ENCODE measurements around the gene ABHD12B. TPM values are rescaled to one million over a fixed set of nuclear protein-coding genes. Genes with fewer than 3 reads are reported as not detected.
"Not testable (repeated sequence)": the region's sequence is repeated elsewhere in the genome, so short reads cannot be mapped to it uniquely, and the experiment has no call there.

Gene ABHD12B
- total RNA-seq, 2 experiments from 2014 or later: not detected

DNA sequence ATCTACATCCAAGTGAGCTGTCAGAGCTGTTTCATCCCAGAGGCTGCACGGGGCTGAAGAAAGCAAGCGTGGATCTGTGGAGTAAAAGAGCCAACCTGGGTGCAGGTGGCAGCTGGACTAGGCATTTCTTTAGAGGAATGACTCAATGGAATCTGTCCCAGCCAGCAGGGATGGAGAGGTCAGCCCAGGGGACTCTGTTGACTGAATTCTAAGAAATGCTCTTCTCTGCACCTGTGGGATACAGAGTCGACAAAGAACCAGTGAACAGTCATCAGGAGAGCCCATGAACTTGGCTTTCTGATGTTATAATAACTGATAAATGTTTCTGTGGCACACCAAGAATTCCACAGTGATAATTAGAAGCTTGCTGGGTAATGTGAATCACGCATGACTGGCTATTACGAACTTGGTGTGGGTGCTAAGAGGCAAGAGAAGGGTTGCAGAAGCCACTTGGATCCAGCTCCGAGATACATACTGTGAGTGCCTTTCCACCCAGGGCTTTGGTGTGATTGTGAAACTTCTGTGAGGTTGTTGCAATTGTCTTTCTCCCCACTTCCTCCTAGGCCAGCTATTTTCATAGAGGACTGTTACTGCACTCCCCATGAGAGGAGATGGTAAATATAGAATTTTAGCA lies 56.3 kb downstream of the ABHD12B start:
- ChIA-PET CTCF (interaction anchor here (0.6 kb wide), 1 partner anchor 134 kb away, joined by 3 read pairs; no protein-coding TSS in a partner anchor), POLR2A (no interaction called here)

DNA sequence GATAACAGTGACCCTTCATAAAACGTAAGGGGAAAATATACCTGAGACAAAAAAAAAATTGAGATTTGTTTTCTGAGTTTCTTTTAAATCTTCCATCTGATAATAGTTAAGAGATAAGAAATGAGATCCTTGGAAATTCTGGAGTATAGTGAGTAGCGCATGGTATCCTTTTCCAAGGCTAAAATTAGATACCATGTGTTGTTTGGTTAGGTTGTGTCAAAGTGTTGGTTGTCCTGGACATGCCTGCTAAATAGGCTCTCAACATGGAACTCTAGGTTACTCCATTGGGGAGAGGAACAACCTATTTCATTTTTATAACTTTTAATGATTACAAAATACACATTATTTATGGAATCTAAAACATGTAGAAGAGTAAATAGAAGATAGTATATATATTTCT lies 57.7 kb downstream of the ABHD12B start:
- CTCF ChIA-PET: no interaction called here
- POLR2A ChIA-PET: no interaction called here

DNA sequence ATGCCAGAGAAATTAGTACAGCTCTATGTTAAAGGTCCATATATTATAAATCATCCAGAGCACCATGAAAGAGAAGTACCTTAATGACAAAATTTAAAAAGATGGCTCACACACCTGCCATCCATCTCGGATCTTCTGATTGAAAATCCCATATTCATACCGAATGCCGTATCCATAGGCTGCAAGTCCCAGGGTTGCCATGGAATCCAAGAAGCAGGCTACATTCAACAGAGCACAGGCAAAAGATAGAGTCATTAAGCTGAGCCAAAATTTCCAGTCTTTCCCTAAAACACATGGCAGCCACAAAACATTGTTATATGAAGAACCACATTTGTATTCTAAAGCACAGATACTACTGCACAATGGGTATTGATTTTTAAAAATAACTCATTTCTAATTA lies 59.7 kb downstream of the ABHD12B start:
- CTCF ChIA-PET: no interaction called here

DNA sequence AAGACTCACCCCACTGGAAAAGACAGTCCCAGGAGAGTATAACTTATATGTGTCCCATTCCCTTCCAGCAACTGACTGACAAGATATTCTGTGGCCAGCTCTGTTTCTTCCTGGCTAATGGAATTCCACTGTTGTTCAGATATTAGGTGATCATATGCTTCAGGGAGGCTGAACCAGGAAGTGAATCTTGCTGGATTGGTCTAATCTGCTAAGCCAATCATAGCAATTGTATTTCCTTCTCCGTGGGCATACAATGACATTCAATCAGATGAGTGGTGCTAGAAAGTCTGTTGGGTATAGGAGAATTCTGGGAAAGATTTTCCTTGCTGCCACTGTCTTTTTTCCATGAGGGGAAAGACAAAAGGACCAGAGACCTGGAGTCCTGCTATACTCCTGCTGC lies 60.3 kb downstream of the ABHD12B start:
- CTCF ChIA-PET: no interaction called here
- POLR2A ChIA-PET: no interaction called here

More for the DNA sequence above, 59.7 kb downstream of the ABHD12B start:
- POLR2A ChIA-PET: interaction anchor here (0.5 kb wide), 1 partner anchor 75 kb away, joined by 4 read pairs; no protein-coding TSS in a partner anchor

DNA sequence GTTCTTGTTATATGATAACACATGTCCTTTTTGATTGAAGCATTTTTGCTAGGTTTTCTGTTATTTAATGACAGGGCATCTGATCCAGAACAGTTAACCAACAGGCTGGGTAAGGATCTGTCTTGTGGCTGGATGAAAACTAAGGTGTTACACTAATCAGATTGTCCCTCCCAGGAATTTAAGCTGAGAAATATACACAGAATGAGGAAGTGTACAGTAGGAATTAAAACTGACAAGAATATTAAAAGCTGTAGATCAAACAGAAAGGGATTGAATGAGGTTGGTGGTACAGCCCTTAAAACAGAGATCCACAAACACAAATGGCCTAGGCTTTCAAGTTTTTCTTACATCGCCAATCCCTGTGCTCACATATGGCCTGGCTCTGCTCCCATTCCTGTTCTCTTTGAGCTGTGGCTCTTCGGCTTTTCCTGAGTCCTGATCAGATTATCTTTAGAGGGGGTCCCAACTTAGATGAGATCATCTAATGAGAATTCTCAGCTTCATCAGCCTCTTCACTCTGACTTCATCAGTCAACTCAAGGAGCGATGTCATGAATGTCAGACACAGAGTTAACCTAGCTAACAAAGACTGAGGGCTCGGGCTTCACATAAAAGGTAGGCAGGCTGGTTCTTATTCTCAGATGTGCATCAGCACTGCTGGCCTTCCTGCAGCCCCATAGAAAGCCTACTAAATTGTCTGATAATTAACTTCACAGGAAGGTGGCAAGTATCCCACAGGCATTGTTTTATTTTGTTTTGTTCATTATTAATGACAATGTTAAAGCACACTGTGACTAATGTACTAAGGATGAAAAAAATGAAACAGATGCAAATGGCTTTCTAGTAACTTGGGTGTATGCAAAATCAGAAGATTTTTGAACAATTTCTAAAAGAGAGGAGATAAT lies 61.0 kb downstream of the ABHD12B start:
- ChIA-PET CTCF (no interaction called here), POLR2A (no interaction called here)

DNA sequence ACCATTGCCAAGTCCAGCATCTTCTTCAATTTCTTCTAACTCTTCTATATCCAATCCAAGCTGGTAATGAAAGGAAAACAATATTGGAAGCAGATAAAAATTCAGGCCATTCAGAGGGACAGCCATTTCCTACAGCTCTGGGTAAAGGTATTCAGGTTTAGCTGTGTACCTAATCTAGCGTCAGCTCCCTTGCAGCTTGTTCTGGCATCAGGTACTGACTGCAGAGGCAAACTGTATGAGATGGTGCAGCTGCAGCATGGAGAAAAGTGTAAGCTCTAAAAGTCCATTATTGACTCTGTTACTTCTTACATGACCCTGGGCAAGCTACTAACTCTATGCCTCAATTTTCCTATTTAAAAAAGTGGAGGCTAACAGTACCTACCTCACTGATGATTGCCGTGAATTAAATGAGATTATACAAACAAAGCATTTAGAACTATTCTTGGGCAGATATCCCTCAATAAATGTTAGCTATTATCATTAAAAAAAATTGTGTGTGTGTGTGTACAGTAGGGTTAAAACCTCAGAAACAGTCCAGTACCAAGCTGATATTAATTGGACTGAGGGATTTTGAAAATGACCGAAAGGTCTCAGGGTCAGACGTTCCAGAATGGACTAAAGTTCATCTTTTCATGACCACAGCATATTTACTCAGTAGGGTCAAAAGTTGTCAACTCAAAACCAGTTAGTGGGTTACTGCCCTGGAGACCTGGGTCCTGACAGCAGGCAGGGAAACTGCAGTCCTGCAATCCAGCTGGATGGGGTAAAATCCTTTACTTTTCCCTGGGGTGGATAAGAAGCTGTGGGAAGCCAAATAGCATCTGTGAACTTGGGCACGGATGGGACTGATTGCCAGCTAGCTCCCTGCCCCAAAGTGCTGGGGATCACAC lies 63.5 kb downstream of the ABHD12B start:
- ChIA-PET CTCF (no interaction called here), POLR2A (no interaction called here)

DNA sequence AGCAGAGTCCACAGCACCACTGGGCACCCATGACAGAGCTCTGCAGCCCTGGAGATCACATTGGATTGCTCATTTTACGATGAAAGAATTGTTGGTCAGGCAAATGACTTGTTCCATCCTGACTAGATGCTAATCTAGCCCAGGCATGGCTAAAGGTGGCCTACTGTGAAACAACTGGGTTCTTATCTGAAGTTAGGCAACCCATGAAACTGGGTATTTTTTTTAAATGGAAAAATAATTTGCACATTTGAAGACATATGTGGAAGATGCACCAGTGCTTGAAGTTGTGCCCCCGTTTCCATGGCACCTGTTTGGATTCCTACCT lies 64.1 kb downstream of the ABHD12B start:
- POLR2A ChIA-PET: no interaction called here
- CTCF ChIA-PET: no interaction called here

DNA sequence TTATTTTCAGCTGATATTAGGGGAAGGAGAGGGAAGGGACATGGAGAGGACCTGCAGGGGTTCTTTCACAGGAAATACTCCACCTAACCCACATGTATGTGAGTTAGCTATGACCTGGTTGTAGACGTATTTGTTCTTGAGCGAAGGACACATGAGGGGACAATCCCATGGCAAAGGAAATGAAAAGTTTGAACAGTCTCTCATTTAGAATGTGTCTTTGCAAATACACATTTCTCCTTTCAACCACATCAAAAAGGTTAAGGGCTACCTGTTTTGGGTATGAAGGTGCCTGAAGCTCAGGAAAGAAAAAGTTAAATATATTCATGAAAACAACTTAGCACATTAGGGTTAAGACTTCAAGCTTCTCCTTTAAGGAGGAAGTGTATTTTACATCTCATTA lies 65.0 kb downstream of the ABHD12B start:
- POLR2A ChIA-PET: interaction anchor here (0.5 kb wide), 1 partner anchor 100 kb away, joined by 4 read pairs; no protein-coding TSS in a partner anchor
- CTCF ChIA-PET: no interaction called here

DNA sequence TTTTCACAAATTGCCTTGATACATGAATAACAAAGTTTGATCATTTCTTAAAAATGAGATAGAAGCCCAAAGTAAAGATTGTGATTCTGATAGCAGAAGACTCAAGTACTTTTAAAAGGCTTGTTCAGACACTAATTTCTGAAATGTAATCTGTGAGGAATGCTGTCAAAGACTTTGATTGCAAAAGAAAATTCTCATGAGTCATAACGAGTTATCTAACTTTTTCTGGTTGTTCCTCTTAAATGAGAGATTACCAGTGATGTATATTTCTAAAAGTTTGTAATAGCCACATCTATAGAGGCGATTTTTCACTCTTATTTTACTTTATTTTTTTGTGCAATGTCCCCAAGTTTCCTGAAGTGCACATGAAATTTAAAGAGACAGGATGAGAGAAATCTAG lies 65.5 kb downstream of the ABHD12B start:
- CTCF ChIA-PET: no interaction called here

DNA sequence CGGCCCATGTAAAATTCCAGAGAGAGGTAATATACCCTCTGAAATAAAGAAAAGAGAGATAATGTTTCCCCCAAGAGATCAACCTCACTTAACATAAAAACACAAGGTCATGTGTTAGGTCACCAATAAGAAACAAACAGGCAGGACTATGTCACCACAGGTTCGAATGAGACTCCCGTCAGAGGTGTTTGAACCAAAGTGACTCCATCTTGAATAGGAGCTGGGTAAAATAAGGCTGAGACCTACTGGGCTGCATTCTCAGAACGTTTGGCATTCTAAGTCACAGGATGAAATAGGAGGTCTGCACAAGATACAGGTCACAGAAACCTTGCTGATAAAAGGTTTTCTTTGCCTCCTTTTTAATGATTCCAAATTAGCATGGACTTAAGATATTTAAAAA lies 65.9 kb downstream of the ABHD12B start:
- ChIA-PET CTCF (no interaction called here), POLR2A (no interaction called here)

More for the DNA sequence above, 65.5 kb downstream of the ABHD12B start:
- POLR2A ChIA-PET: no interaction called here

DNA sequence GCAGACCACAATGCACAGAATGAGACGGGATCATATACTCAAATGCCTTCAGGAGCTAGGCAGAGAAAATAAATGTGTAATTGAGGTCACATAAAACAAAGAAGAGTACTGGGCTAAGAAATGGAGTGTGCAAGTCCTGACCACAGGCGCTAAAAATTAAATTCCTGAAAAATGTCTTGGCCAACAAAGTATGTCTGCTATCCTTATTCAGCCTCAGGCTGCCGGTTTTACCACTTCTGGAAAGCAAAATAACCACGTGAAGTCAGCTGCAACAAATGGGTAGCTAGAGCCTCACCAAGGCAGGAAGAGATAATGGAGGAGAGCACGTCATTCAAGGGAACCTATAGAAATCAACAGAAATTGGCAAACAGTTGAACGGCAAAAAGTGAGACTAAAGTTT lies 69.3 kb downstream of the ABHD12B start:
- CTCF ChIA-PET: no interaction called here
- POLR2A ChIA-PET: no interaction called here

DNA sequence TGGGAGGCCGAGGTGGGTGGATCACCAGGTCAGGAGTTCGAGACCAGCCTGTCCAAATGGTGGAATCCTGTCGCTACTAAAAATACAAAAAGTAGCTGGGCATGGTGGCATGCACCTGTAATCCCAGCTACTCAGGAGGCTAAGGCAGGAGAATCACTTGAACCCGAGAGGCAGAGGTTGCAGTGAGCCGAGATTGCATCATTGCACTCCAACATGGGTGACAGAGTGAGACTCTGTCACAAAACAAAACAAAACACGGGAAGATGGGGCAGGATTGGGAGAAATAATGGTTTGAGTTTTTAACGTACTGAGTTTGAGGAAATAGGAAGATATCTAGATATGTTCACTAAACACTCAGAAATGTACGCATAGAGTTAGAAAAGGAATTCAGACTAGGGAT lies 69.8 kb downstream of the ABHD12B start:
- CTCF ChIA-PET, POLR2A ChIA-PET: not testable (repeated sequence)

DNA sequence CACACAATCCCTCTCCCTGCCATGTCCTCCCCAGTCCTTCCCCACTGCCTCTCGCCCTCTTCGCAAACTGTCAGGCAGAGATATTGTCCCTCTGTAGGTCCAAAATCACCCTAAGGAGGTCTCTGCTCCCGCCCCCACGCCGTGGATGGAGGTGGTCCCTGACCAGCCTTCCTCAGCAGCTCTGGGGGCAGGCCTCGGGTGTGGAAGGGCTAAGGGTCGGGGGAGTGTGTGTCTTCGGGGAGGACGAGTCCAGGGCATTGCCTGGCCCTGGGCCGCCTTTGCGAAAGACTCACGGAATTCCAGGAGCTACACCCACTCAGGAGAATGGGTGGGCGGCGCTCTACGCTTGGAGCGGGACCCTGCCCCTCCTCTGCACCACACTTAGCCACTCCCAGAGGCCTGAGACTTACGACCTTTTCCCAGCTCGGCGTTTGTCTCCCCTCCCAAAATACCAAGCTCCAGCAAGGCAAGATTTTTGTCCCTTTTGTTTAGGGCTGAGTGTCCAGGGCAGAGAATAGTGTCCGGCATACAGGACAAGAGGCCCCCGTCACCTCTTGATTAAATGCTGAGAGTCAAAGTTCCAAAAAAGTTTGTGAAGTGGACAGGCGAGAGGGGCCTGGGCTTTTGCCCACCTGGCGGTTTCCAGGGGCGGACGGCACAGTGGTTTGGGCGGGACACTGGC lies 71.5 kb downstream of the ABHD12B start:
- POLR2A ChIA-PET: no interaction called here

DNA sequence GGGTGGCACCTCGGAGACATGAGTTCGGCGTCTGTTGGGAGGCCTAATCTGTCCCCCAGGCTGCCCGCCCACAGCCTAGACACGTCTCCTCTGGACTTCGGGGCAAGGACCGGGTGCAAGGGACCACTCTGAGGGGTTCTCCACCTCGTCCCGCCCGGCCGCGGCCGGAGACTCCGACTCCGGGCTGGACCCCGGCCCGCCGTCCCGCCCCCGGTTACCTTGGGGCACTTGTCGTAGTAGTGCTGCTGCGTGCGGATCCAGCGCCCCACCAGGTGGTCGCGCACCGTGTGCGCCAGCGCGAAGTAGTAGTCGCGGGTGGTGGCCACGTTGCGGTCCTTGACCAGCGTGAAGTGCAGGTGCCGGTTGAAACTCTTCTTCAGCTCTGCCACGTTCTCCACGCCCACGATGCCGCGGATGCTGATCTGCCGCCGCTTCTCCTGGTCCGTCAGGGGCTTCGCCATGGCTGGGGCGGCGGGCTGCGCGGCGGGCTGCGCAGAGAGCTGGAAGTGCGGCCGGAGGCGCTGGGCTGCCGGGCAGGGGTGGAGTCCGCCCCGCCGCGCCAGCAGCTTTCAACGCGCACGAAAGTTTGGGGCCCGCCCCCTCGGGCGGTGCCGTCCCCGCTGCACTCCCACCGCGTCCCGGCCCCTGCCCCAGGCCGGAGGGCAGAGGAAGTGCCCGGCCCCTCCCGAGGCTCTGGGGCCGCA lies 72.2 kb downstream of the ABHD12B start, which contains the start of gene PYGL:
PYGL (minus strand) TSS at position 541 of the 704 bp plus-strand sequence; CDS start at position 461, 80 bp downstream.
- ChIA-PET CTCF (no interaction called here), POLR2A (no interaction called here)

More for the DNA sequence above, 71.5 kb downstream of the ABHD12B start:
- CTCF ChIA-PET: no interaction called here

DNA sequence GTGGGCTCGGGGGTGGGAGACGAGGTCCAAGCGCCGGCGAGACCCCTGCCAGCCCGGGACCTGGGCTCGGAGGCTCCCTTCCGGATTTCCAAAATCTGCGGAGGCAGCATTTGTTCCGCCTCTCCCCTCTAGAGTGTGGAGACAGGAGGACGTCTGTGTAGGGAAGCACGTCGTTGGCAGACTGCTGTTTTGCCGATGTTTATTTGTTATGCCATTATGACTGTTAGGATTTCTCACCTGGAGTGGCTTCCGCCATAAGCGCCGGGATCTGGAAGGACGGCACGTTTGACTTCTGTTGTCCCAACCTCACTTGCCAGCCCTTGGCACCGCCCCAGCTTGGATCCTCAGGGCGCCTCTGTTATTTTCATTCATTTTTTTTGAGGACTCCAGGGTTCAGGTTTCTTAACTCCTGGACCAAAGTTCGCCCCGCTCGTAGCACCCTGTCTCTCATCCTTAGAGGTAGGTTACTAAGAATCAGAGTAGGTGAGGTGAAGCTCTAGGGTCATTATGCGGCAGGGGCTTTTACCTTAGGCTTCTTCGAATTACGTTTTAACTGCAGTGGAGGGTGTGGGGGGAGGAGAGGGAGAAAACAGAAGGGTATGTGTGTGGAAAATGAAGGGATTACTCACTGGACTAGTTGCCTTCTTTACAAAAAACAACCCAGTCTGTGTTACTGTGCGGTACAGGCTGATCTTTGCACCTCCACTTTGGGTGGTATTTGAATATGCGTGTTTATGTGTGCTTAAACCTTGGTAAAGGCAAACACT lies 73.0 kb downstream of the ABHD12B start:
- ChIA-PET POLR2A (no interaction called here), CTCF (no interaction called here)

DNA sequence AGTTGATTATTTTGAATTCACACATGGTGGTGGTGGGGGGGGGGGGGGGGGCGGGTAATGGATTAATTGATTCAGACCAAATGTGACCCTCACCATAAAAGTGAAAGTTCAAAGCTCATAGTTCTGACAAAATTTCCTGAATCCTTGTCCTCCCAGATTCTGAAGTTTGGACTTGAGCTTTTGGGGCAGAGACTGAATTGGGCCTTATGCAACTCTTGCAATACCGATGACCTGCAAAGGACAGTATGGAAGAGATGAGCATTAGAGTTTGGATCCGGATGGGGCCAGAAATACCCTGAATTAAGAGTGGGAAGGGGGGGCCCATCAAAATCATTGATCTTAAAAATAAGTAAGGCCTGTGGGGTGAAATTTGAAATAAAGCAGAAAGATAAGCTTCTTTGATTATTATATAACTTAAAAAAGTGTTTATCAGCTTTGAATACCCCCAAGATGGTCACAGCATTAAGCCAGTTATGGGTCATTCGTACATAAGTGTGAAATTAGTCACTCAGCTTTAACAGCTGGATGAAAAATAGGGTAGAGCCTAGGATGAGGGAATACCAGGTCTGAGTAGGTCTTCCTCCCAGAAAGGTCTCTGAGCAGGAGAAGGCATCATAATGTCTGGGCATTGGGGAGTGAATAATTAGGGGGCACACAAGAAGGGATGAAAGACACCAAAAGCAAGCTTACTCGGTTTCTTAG lies 74.5 kb downstream of the ABHD12B start:
- POLR2A ChIA-PET: no interaction called here
- CTCF ChIA-PET: no interaction called here

DNA sequence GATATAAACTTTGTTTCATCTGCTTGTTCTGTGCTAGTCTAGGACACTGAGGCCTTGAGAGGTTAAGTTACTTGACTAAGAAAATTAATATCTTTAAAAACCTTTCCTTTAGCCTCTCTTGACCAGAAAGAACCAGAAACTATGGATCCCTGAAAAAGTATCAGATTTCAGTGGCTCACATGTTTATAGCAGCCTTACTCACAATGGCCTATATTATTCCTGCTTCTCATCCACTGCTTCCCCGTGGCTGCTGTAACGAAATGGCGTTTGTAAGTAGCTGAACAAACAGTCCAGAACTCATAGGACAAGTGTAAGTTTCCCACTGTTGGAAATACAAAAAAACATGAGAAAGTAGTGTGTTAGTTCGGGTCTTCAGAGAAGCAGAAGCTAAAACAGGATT lies 75.6 kb downstream of the ABHD12B start:
- CTCF ChIA-PET: no interaction called here
- POLR2A ChIA-PET: no interaction called here

DNA sequence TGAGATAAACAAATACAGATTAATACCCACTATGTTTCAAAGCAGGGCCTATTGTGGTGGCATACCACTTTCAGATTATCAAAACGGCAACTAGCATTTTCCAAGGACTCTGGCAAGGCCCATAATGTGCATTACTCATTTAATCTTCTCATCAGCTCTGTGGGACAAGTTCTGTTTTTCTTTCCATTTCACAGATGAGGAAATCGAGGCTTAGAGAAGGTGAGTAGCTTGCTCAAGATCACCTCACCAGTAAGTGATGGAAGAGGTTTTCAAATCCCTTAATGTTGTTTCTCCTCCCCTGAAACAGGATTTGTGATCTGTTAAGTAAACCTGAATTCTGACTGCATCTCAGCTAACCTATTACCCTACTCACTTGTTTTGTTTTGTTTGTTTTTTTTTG lies 76.4 kb downstream of the ABHD12B start:
- CTCF ChIA-PET: no interaction called here
- POLR2A ChIA-PET: no interaction called here
